Vagina (tissue), 2 donors: Measurements from ENCODE around the gene CEMIP2. TPM values are rescaled to one million over a fixed set of nuclear protein-coding genes. Genes with fewer than 3 reads are reported as not detected.

Experiments used
- DNase-seq, 2 donors: peaks; one replicate each; pipeline ENCODE4 v3.0.0-alpha.2; 2017; ENCODE audit errors: extremely low spot score in 2 of 2
- H3K27ac ChIP-seq: fragments of 200-600 bp; sonication (generic); one replicate; pipeline ENCODE4 v1.5.1; 2019
- H3K27me3 ChIP-seq: fragments of 200-600 bp; sonication (generic); one replicate; pipeline ENCODE4 v1.5.1; 2019
- H3K36me3 ChIP-seq, 2 donors: fragments of 200-600 bp; sonication (generic); one replicate each; pipeline ENCODE4 v1.5.1; 2017 to 2019
- H3K4me1 ChIP-seq: fragments of 200-600 bp; sonication (generic); one replicate; pipeline ENCODE4 v1.5.1; 2019
- H3K4me3 ChIP-seq, 2 donors: fragments of 200-600 bp; sonication (generic); 1 replicate in 1 of 2; 2 replicates in 1 of 2; pipeline ENCODE4 v1.5.1; 2016 to 2019
- H3K9me3 ChIP-seq: fragments of 200-600 bp; sonication (generic); one replicate; pipeline ENCODE4 v1.5.1; 2019
- POLR2A ChIP-seq, 2 donors: fragments of 450-650 bp; IDR thresholded peaks; one replicate each; pipeline ENCODE4 v1.6.1; 2017; ENCODE audit warnings: antibody characterized with exemption in 2 of 2, mild to moderate bottlenecking in 2 of 2, moderate library complexity in 2 of 2
- POLR2AphosphoS5 ChIP-seq, 2 donors: sonication (generic); formaldehyde crosslinking; IDR thresholded peaks; one replicate each; pipeline ENCODE4 v1.9.0; 2017; ENCODE audit warnings: antibody characterized with exemption in 2 of 2, mild to moderate bottlenecking in 2 of 2, low read depth in 1 of 2; ENCODE audit not compliant: insufficient read depth in 1 of 2
- intact Hi-C: fragments of 100-400 bp; cut with DNase I; formaldehyde crosslinking; loops from one replicate; pipeline ENCODE4 v1.15.1; 2023
- total RNA-seq: library from RNA; depleted of rRNA; stranded (reverse); fragments of >200 nt; gene quantifications from one replicate; pipeline ENCODE4 v1.2.3, GENCODE V29; 2016
- TF ChIP-seq, protein P1 (sequence below), 3 experiments: fragments of 450-650 bp in 2 of 3; fragments of 200-600 bp in 1 of 3; sonication (generic) in 1 of 3; IDR thresholded peaks; one replicate each; pipeline ENCODE4 v1.5.1; 2017 to 2019; ENCODE audit warnings: antibody characterized with exemption in 3 of 3, mild to moderate bottlenecking in 2 of 3, moderate library complexity in 2 of 3

CEMIP2 gene
- total RNA-seq: 46.7 TPM

GRCh38 chr9:71768388-71769174, at the start of gene CEMIP2:
Gene CEMIP2 (minus strand): TSS chr9:71768513. CDS start chr9:71750373, 18,140 bp downstream.
- Histone ChIP-seq H3K27me3 (no peaks in the 10 kb centered on the region), H3K4me3 (peak within 1 kb of the TSS; percentile 72 to 91), H3K9me3 (no peaks in the 10 kb centered on the region), H3K4me1 (peaks cover 48% of the 10 kb centered on the region), H3K36me3 (no peaks in the 10 kb centered on the region), H3K27ac (peak within 1 kb of the TSS; percentile 97)
- peak in 1 of 2 donors; percentile 73 for TF ChIP-seq POLR2A (IDR thresholded peaks at IDR 0.05)
- TF ChIP-seq, protein P1, sequence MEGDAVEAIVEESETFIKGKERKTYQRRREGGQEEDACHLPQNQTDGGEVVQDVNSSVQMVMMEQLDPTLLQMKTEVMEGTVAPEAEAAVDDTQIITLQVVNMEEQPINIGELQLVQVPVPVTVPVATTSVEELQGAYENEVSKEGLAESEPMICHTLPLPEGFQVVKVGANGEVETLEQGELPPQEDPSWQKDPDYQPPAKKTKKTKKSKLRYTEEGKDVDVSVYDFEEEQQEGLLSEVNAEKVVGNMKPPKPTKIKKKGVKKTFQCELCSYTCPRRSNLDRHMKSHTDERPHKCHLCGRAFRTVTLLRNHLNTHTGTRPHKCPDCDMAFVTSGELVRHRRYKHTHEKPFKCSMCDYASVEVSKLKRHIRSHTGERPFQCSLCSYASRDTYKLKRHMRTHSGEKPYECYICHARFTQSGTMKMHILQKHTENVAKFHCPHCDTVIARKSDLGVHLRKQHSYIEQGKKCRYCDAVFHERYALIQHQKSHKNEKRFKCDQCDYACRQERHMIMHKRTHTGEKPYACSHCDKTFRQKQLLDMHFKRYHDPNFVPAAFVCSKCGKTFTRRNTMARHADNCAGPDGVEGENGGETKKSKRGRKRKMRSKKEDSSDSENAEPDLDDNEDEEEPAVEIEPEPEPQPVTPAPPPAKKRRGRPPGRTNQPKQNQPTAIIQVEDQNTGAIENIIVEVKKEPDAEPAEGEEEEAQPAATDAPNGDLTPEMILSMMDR (IDR thresholded peaks at IDR 0.05): peak in 1 of 3 experiments; percentile 10
- peak in 1 of 2 donors; percentile 98 for TF ChIP-seq POLR2AphosphoS5 (IDR thresholded peaks at IDR 0.05; ENCODE audit: insufficient read depth in 1 of 2, low read depth in 1 of 2)
- intact Hi-C loops: loop anchor here (10.0 kb wide), 1 partner anchor 596 kb away; the partner anchor contains the start of gene ZFAND5
- DNase-seq: peak in 1 of 2 donors; percentile 94

DNA sequence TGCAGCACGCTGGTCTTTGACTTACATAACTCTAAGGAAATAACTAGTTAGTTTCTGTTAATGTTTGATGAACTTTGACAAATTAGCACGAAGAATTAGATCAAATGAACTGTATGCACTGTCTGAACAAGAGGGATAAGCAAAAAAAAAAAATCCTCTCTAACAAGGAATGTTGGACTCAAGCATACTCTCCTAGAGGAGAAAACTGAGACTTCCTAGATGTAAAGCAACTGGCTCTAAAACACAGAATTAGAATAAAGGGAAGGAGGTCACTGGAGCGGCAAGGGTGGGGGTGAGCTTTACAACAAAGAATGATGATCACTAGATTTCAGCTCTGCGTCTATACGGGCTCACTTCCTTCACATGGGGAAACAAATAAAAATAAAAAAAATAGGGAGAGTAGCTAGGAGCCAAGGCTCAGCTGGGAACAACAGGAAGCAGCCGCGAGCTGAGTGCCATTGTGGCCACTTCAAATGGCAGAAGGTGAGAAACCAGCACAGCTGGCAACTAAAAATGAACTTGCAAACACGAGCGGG, 48.7 kb upstream of the CEMIP2 start:
- no peaks in the 10 kb centered on the region for H3K36me3 ChIP-seq
- H3K27ac ChIP-seq: no peak overlapping the region
- TF ChIP-seq POLR2AphosphoS5 (IDR thresholded peaks at IDR 0.05; ENCODE audit: insufficient read depth in 1 of 2, low read depth in 1 of 2): no peak
- TF ChIP-seq, protein P1 (IDR thresholded peaks at IDR 0.05): no peak
- no peak for TF ChIP-seq POLR2A (IDR thresholded peaks at IDR 0.05)
- H3K4me3 ChIP-seq: no peak overlapping the region
- H3K4me1 ChIP-seq: peaks cover 6% of the 10 kb centered on the region
- intact Hi-C loops: no loop called here
- H3K27me3 ChIP-seq: no peaks in the 10 kb centered on the region
- H3K9me3 ChIP-seq: no peaks in the 10 kb centered on the region
- DNase-seq: no peak

GRCh38 chr9:71814815-71815214, 46.5 kb upstream of the CEMIP2 start:
- no peaks in the 10 kb centered on the region for H3K9me3 ChIP-seq
- no peak for DNase-seq
- no peaks in the 10 kb centered on the region for H3K27me3 ChIP-seq
- H3K4me1 ChIP-seq: no peaks in the 10 kb centered on the region
- H3K36me3 ChIP-seq: no peaks in the 10 kb centered on the region
- H3K27ac ChIP-seq: no peak overlapping the region
- intact Hi-C loops: no loop called here
- TF ChIP-seq POLR2A (IDR thresholded peaks at IDR 0.05): no peak
- TF ChIP-seq, protein P1 (IDR thresholded peaks at IDR 0.05): no peak
- H3K4me3 ChIP-seq: no peak overlapping the region

DNA sequence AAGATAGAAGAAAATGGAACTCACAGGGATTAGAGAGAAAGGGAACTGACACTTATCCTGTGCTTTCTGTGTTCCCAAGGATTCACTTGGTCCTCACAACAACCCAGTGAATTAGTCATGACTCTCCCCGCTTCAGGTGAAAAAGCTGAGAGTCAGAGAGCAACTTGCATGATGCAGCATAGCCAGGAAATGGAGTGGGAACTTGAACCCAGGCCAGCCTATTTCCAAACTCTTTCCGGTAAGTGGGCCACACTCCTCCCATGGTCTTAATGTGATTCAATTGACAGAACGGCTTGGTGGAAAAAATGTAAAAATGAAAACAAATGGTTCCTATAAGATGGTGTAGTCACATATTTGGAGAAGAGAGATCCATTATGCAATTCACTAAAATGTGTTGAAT, 45.9 kb upstream of the CEMIP2 start:
- intact Hi-C loops: no loop called here

More for the DNA sequence above, 45.9 kb upstream of the CEMIP2 start:
- no peak for TF ChIP-seq POLR2A (IDR thresholded peaks at IDR 0.05)
- TF ChIP-seq, protein P1 (IDR thresholded peaks at IDR 0.05): no peak
- no peak for TF ChIP-seq POLR2AphosphoS5 (IDR thresholded peaks at IDR 0.05; ENCODE audit: insufficient read depth in 1 of 2, low read depth in 1 of 2)
- no peak for DNase-seq
- Histone ChIP-seq H3K27ac (no peak overlapping the region), H3K4me1 (no peaks in the 10 kb centered on the region), H3K9me3 (no peaks in the 10 kb centered on the region), H3K4me3 (no peak overlapping the region), H3K27me3 (no peaks in the 10 kb centered on the region), H3K36me3 (no peaks in the 10 kb centered on the region)
